Stimulated activated CD4-positive, alpha-beta T cell treated with anti-CD3 and anti-CD28 coated beads, Interleukin-1b, Interleukin-23, amount 100 ng/mL, for 48 hours (primary cell): ENCODE measurements around the gene GJA9.
A peak's percentile ranks its signal among the peaks of the same experiment; 100 is the strongest.
"Not testable (repeated sequence)": the region's sequence is repeated elsewhere in the genome, so short reads cannot be mapped to it uniquely, and the experiment has no call there.

Experiments used
- DNase-seq: peaks from one replicate; pipeline ENCODE4 v3.0.0-alpha.2; 2020

The GJA9 gene

GRCh38 chr1:38881487-38881886, at the start of gene GJA9:
Gene GJA9, minus strand, starts transcription at chr1:38881587. Its CDS starts 5,489 bp downstream, at chr1:38876098.
- no peak for DNase-seq

DNA sequence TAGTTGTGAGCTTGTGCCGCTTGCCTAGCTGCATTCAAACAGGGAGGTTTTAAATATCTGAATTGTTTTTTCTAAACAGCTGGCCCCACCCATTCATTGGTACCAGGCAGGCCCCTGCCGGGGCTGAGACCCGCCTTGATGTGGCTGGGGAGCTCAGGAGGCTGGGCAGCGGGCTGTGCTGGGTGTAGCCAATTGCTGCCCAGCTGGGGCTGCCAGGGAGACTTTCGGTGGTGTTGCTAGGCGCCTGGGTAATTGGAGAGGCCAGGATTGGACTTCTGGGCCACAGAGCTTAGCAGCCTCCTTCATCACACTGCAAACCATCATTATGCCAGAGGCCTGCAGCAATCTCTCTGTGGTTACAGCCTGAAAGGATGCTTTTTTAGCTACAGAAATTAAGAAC, 48.1 kb upstream of the GJA9 start:
- no peak for DNase-seq

DNA sequence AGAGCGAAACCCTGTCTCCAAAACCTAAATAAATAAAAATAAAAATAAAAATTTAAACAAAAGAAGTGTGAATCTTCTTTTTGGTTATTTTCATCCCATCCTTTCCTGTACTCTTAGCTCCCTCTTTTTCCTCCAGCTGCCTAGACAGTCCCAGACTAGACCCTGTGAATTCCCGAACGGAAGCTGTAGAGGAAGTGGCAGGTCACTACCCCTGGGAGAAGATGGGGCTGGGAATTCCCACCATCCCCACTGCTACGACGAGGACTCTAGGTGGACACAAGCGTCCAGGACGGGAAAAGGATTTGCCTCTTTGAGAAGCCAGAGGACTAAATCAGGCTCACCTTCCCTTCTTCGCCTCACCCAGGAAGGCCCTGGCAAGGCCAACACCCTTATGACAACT, 47.7 kb upstream of the GJA9 start:
- DNase-seq = no peak

- no peak for DNase-seq
These were observed 44.7 kb upstream of the GJA9 start for GRCh38 chr1:38926091-38926490.

GRCh38 chr1:38925391-38925790, 44.0 kb upstream of the GJA9 start:
- no peak for DNase-seq

DNA sequence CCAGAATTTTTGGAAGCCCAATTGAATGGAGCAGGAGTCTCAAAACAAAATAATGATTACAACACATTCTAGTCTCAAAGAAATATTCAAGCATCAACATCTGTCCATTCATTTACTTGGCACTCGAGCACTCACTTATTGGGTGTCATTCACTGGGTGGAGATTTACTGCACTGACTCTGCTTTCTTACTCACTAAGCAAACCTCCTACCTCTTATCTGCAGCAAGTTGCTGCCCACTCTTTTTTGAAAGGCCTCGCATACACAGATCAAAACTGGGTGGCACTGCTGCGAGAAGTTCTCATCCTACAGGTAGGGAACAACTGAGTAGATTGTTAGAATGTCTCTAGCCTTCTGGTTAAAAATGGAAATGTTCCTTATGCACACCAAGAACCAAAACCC, 42.2 kb upstream of the GJA9 start:
- DNase-seq = peak; percentile 45

GRCh38 chr1:38919130-38919529, 37.7 kb upstream of the GJA9 start:
- DNase-seq = no peak

- DNase-seq = no peak
These were observed 37.2 kb upstream of the GJA9 start for GRCh38 chr1:38918568-38918967.

DNA sequence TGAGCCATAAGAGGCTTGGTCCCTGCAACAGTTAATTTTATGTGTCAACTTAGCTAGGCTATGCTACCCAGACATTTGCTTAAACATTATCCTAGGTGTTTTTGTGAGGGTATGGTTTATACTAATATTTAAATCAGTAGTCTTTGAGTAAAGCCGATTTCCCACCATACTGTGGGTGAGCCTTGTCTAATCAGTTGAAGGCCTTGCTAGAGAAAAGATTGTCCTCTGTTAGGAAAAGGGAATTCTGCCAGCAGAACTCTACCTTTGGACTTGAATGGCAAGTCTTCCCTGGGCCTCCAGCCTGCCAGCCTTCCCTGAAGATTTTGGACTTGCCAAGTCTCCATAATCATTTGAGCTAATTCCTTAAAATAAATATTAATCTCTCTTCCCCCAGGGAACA, 36.4 kb upstream of the GJA9 start:
- DNase-seq = no peak

GRCh38 chr1:38917337-38917736, 36.0 kb upstream of the GJA9 start:
- no peak for DNase-seq

GRCh38 chr1:38915352-38915948, 34.1 kb upstream of the GJA9 start:
- peak; percentile 24 for DNase-seq

GRCh38 chr1:38914908-38915307, 33.5 kb upstream of the GJA9 start:
- not testable (repeated sequence) for DNase-seq

DNA sequence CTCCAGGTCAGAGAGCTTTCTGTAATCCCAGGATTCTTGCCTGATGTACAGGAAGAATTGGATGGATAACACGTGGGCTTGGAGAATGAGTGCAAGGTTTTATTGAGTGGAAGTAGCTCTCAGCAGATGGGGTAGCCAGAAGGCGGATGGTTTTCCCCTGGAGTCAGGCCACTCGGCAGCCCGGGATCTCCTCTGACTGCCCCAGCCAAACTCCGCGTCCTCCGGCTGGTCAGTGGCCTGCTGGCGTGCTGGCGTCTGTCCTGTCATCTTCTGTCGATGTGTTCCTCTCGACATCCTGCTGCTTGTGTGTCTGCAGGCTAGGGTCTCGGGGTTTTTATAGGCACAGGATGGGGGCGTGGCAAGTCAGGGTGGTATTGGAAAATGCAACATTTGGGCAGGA, 27.4 kb upstream of the GJA9 start:
- no peak for DNase-seq

DNA sequence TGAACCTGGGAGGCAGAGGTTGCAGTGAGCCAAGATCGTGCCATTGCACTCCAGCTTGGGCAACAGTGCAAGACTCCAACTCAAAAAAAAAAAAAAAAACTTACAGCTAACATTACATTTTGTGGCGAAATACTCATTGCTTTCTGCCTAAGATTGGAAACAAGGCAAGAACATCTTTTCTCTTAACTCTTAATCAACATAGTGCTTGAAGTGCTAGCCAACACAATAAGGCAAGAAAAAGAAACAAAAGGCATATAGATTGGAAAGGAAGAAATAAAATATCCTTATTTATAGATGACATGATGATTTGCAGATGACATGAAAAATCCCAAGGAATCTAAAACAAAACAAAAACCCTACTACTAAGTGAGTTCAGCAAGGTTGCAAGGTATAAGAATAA, 24.6 kb upstream of the GJA9 start:
- DNase-seq = no peak

DNA sequence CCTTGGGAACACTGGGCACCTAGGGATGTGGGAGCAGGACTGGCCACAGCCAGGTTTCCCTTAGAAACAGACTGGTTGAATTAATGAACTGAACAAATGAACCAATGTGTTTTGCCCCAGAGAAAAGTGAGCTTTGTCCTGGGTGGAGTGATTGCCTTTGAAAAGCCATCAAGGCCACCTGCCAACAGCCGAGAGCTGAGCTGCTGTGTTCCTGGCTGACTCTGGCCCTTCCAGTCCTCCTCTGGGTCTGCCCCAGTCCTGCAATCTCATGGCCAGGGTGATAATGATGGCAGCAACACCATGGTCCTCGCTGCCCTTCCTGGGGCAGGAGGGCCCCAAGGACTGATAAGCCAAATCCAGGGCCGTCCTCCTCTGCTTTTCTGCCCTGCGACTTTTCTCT, 18.2 kb upstream of the GJA9 start:
- DNase-seq = no peak

- DNase-seq = no peak
These were observed 17.4 kb upstream of the GJA9 start for GRCh38 chr1:38898653-38899230.

DNA sequence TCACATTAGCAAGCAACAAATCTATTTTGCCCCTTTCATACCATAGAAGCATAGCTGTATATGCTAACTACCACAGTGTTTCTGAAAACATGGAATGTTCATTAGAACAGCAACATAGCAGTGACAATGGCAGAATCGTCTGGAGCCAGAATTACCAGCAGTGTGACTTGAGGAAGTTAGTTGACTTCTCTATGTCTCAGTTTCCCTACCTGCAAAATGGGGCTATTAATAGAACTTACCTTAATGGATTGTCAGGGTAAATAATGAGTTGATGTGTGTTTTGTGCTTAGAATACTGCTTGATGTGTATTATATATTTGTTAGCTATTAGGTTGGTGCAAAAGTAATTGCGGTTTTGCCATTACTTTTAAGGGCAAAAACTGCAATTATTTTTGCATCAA, 14.8 kb upstream of the GJA9 start:
- DNase-seq = no peak

DNA sequence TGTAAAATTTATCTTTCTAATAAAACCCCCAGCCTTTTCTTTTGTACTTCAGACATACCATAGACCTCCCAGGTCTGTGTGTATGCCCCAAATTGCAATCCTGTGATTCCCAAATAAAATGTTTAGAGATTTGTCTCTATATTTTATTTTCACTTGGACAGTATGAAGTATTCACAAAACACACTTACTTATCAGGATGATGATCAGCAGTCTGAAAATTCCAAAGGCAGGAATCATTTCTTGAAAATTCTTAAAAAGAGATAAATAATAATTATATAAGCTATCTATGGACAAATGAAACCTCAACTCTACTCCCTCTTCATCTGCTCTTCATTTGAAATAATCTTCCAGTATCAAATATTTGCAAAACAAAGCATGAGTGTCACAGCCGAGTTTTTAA, 11.6 kb upstream of the GJA9 start:
- no peak for DNase-seq

GRCh38 chr1:38891753-38892152, 10.4 kb upstream of the GJA9 start:
- DNase-seq = no peak

- DNase-seq = no peak
These were observed 8.2 kb upstream of the GJA9 start for GRCh38 chr1:38889589-38889988.

DNA sequence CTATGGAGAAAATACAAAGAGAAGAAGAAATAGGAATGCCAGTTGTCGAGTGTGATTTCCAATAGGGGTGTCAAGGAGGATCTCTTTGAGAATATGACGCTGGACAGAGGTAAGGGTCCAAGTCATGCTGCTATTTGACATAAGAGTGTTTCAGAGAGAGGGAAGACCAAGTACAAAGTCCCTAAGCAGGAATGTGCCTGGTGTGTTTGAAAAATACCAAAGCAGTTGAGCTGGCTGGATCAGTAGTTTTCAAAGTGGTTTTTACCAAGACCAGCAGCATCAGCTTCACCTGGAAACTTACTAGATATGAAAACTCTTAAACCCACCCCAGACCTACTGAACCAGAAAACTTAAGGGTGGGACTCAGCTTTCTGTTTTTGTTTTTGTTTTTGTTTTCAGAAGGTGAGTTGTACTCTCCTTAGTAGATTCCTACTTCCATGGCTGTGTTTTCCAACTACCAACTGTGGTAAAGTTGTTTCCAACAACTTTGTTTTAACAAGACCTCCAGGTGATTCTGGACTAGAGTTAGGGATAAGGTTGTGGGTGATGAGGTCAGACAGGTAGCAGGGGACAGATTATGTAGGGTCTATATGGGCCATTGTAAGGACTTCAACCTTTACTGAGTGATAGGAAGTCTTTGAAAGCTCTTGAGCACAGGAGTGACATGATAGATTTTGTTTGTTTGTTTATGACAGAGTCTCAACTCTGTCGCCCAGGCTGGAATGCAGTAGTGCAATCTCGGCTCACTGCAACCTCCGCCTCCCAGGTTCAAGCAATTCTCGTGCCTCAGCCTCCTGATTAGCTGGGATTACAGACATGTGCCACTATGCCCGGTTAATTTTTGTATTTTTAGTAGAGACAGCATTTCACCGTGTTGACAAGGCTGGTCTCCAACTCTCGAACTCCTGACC, 7.3 kb upstream of the GJA9 start:
- DNase-seq = no peak

- DNase-seq = no peak
These were observed 3.7 kb upstream of the GJA9 start for GRCh38 chr1:38885092-38885491.

GRCh38 chr1:38875811-38876210, 5.6 kb downstream of the GJA9 start:
- no peak for DNase-seq
